Measurements from ENCODE around the gene KLK4.

The KLK4 gene

DNA sequence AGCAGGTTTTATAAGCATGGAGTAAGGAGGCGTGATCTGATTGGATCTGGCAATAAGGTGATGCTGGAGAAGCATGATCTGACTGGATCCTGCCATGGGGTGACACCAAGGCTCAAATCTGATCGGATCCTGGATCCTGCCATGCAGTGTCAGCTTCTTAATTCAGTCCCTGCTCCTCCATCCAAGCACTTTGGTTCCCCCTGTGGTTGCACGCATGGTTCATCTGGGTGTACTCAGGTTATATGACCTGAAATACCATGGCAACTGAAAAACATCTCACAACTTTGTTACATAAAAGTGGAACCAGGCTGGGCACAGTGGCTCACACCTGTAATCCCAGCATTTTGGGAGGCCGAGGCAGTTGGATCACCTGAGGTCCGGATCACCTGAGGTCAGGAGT lies 17.6 kb upstream of the KLK4 start:
- TF ChIP-seq POLR2A (IDR thresholded peaks at IDR 0.05; ENCODE audit: low read depth, low read length) = no peak
- DNase-seq (ENCODE audit: insufficient read length, low spot score) = no peak
- no peak for FAIRE-seq

DNA sequence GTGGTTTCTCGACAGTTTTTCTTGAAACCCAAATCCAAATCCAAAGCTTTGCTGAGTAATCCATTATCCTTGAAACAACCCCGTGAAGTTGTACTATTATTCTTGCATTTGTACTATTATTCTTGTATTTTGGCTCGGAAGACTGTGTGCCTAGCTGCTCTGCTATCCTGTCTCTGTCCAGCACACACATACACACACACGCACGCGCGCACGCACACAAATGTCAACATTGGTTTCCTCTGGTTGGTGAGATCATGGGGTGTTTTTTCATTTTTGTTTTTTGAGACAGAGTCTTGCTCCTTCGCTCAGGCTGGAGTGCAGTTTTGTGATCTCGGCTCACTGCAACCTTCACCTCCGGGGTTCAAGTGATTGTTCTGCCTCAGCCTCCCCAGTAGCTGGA lies 14.9 kb upstream of the KLK4 start:
- DNase-seq (ENCODE audit: insufficient read length, low spot score) = no peak
- TF ChIP-seq POLR2A (IDR thresholded peaks at IDR 0.05; ENCODE audit: low read depth, low read length) = no peak
- no peak for FAIRE-seq

GRCh38 chr19:50925734-50926133 lies 14.5 kb upstream of the KLK4 start:
- FAIRE-seq (no peak), DNase-seq (ENCODE audit: insufficient read length, low spot score) (no peak)
- no peak for TF ChIP-seq POLR2A (IDR thresholded peaks at IDR 0.05; ENCODE audit: low read depth, low read length)

- TF ChIP-seq POLR2A (IDR thresholded peaks at IDR 0.05; ENCODE audit: low read depth, low read length) = no peak
- no peak for DNase-seq (ENCODE audit: insufficient read length, low spot score)
Observed at GRCh38 chr19:50924586-50924985, 13.4 kb upstream of the KLK4 start.

DNA sequence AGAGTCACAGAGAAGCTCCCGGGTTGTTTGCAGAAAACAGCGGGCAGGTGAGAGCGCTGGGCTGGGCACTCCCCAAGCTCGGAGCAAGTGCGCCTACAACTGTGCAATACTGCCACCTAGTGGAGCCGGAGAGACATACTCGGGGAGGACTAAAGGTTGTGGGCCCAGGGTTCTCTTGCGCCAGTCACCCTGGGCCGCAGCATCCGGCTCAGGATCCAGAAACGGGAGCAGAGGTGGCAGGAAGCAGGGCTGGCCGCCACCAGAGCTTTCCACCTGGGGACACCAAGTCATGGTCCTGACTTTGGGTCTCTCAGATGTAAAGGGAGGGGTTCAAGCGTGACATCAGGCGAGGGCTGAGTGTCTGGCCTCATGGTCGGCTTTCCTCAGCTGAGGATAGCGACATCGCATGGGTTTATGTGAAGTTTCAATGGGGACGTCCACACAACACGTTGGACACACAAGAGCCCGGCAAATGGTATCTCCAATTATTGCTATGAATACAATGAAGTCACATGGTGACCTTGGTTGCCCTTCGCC lies 11.2 kb upstream of the KLK4 start:
- DNase-seq (ENCODE audit: insufficient read length, low spot score) (peak; percentile 63), FAIRE-seq (no peak)
- TF ChIP-seq POLR2A (IDR thresholded peaks at IDR 0.05; ENCODE audit: low read depth, low read length) = no peak

More at GRCh38 chr19:50924586-50924985, 13.4 kb upstream of the KLK4 start:
- no peak for FAIRE-seq

- FAIRE-seq (no peak), DNase-seq (ENCODE audit: insufficient read length, low spot score) (no peak)
- TF ChIP-seq POLR2A (IDR thresholded peaks at IDR 0.05; ENCODE audit: low read depth, low read length) = no peak
Observed at GRCh38 chr19:50921426-50922316, 10.5 kb upstream of the KLK4 start.

GRCh38 chr19:50916069-50916468 lies 4.9 kb upstream of the KLK4 start:
- no peak for DNase-seq (ENCODE audit: insufficient read length, low spot score)
- no peak for FAIRE-seq
- TF ChIP-seq POLR2A (IDR thresholded peaks at IDR 0.05; ENCODE audit: low read depth, low read length) = no peak

DNA sequence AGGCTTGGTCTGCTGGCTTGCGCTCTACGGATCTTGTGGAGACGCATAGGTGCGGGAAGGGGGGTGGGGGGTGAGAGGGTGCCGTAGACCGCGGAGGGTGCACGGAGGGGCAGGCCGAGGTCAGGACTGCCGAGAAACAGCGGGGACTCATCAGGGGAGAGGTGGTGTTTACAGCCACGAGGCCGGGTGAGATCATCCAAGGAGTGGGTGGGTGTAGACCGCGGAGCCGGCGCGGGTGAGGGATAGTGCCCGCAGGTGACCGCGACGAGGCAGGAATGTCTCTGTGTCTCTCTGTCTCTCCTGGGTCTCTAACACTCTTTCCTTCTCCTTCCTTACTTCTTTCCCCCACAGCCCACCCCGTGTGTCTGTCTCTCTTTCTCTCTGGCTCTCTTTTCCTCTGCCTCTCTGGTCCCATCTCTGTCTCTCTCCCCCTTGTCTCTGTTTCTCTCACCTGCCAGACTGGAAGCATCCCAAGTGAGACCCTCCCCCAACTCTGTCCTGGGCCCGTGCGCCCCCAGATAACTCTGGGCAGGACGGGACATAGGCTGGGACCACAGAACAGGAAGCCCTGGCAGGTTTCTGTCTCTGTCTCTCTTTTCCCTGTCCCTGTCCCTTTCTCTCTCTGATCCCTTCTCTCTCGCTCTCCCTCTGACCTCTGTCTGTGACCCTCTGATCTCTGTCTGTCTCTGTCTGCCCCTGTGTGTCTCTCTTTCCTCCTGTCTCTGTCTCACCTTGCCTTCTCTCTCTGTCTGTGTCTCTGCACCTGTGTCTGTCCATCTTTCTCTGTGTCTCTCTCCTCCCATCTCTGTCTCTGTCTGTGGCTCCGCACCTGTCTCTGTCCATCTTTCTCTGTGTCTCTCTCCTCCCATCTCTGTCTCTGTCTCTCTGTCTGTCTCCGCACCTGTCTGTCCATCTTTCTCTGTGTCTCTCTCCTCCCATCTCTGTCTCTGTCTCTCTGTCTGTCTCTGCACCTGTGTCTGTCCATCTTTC lies 1.8 kb upstream of the KLK4 start:
- TF ChIP-seq POLR2A (IDR thresholded peaks at IDR 0.05; ENCODE audit: low read depth, low read length) = no peak
- DNase-seq (ENCODE audit: insufficient read length, low spot score) (no peak), FAIRE-seq (no peak)

- no peak for FAIRE-seq
Observed at GRCh38 chr19:50912102-50912599, 956 bp upstream of the KLK4 start.

GRCh38 chr19:50910722-50911121 lies 473 bp downstream of the KLK4 start:
- DNase-seq (ENCODE audit: insufficient read length, low spot score) (no peak), FAIRE-seq (no peak)
- TF ChIP-seq POLR2A (IDR thresholded peaks at IDR 0.05; ENCODE audit: low read depth, low read length) = no peak

More at GRCh38 chr19:50912102-50912599, 956 bp upstream of the KLK4 start:
- no peak for DNase-seq (ENCODE audit: insufficient read length, low spot score)
- no peak for TF ChIP-seq POLR2A (IDR thresholded peaks at IDR 0.05; ENCODE audit: low read depth, low read length)

DNA sequence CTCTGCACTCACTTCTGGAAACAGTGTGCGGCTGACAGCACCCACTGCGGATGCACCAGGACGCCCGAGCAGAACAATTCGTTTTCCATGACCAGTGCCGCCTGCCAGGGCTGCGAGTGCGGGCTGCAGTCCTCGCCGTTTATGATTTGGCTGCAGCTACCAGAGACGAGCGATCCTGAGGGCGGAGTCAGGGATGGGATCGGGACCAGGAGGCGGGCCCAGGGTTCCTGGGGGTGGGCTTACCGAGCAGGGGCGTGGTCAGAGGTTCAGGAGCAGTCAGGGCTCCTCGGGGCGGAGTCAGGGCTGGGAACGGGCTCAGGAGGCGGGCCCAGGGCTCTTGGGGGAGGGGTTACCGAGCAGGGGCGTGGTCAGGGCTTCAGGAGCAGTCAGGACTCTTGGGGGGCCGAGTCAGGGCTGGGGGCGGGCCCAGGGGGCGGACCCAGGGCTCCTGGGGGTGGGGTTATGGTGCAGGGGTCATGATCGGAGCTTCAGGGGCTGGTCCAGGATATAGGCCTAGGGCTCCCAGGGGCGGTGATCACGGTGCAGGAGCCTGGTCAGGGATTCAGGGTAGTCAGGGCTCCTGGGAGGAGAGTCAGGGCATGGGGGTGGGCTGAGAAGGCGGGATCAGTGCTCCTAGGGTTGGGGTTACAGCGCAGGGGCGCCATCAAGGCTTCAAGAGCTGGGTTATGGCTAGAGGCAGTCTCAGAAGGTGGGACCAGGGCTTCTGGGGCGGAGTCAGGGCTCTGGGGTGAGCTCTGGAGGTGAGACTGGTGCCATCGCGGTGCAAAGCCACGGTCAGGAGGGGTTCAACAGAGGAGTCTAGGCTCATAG lies 1.7 kb downstream of the KLK4 start:
- no peak for TF ChIP-seq POLR2A (IDR thresholded peaks at IDR 0.05; ENCODE audit: low read depth, low read length)
- DNase-seq (ENCODE audit: insufficient read length, low spot score) (no peak), FAIRE-seq (no peak)

DNA sequence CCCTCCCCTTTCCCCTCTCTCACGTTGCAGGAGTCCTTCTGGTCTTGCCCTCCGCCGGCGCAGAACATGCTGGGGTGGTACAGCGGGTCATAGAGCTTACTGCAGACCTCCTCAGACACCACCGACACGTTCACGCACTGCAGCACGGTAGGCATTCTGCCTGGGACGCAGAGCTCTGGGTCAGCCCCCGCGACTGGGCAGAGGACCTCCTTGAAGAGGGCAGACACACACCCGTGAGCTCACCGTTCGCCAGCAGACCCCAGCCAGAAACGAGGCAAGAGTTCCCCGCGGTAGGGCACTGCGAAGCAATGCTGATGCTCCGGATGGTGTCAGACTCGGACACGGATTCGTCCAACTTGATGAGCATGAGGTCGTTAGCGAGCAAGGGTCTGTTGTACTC lies 2.9 kb downstream of the KLK4 start:
- no peak for DNase-seq (ENCODE audit: insufficient read length, low spot score)
- no peak for FAIRE-seq
- no peak for TF ChIP-seq POLR2A (IDR thresholded peaks at IDR 0.05; ENCODE audit: low read depth, low read length)

GRCh38 chr19:50906217-50906616 lies 5.0 kb downstream of the KLK4 start:
- TF ChIP-seq POLR2A (IDR thresholded peaks at IDR 0.05; ENCODE audit: low read depth, low read length) = no peak
- FAIRE-seq (no peak), DNase-seq (ENCODE audit: insufficient read length, low spot score) (no peak)
